Large intestine (tissue), 3 donors: ENCODE measurements around the gene ARL8A. TPM values are rescaled to one million over a fixed set of nuclear protein-coding genes. Genes with fewer than 3 reads are reported as not detected.
"Not testable (repeated sequence)": the region's sequence is repeated elsewhere in the genome, so short reads cannot be mapped to it uniquely, and the experiment has no call there.

Experiments
- DNase-seq, 2 donors: peaks; one replicate each; pipeline versions ENCODE4 v3.0.0 to v3.0.0-alpha.2; 2013
- H3K27ac ChIP-seq: one replicate; pipeline ENCODE4 v1.5.1; 2013; ENCODE audit warnings: low read length
- H3K27me3 ChIP-seq: 2 replicates; pipeline ENCODE4 v1.6.1; 2013; ENCODE audit warnings: low read length; ENCODE audit not compliant: control insufficient read depth, insufficient read depth
- H3K36me3 ChIP-seq: 2 replicates; pipeline ENCODE4 v1.6.1; 2013; ENCODE audit warnings: low read length; ENCODE audit not compliant: control insufficient read depth, insufficient read depth
- H3K4me1 ChIP-seq: one replicate; pipeline ENCODE4 v1.6.1; 2013; ENCODE audit warnings: low read length; ENCODE audit not compliant: control insufficient read depth, insufficient read depth
- H3K4me3 ChIP-seq: one replicate; pipeline ENCODE4 v1.5.1; 2013; ENCODE audit warnings: low read length
- H3K9me3 ChIP-seq: one replicate; pipeline ENCODE4 v1.6.1; 2013; ENCODE audit warnings: mild to moderate bottlenecking, low read depth, low read length, moderate library complexity; ENCODE audit not compliant: control insufficient read depth
- WGBS: methylation state at CpG from one replicate; pipeline ENCODE4 v1.1.5; 2013; ENCODE audit warnings: low lambda C conversion rate; ENCODE audit not compliant: insufficient coverage; 5-methylcytosine and 5-hydroxymethylcytosine counted together
- polyA plus RNA-seq: library from polyadenylated mRNA; unstranded; fragments of 120-200 nt; gene quantifications from one replicate; pipeline ENCODE4 v1.2.1, GENCODE V29; 2013

Gene ARL8A
- polyA plus RNA-seq, 1 donor, result 37.4 TPM

- Histone ChIP-seq H3K27ac (no peak overlapping the region), H3K9me3 (no peaks in the 10 kb centered on the region), H3K4me3 (no peak overlapping the region)
Measured at GRCh38 chr1:202173993-202174392, 29.5 kb upstream of the ARL8A start.

GRCh38 chr1:202172015-202172355 lies 27.4 kb upstream of the ARL8A start:
- Histone ChIP-seq H3K27me3 (no peaks in the 10 kb centered on the region), H3K9me3 (no peaks in the 10 kb centered on the region), H3K27ac (no peak overlapping the region), H3K4me3 (no peak overlapping the region), H3K4me1 (no peaks in the 10 kb centered on the region), H3K36me3 (no peaks in the 10 kb centered on the region)
- DNase-seq, result no peak
- no CpG with 5 or more reads among the region's 5 CpGs for WGBS

More at GRCh38 chr1:202173993-202174392, 29.5 kb upstream of the ARL8A start:
- Histone ChIP-seq H3K36me3 (no peaks in the 10 kb centered on the region), H3K4me1 (no peaks in the 10 kb centered on the region), H3K27me3 (no peaks in the 10 kb centered on the region)
- DNase-seq, result no peak
- no CpG with 5 or more reads among the region's 7 CpGs for WGBS

- no peak overlapping the region for H3K4me3 ChIP-seq
- WGBS, result no CpG with 5 or more reads among the region's 11 CpGs
Measured at GRCh38 chr1:202171292-202172014, 26.9 kb upstream of the ARL8A start.

GRCh38 chr1:202170726-202171125 lies 26.2 kb upstream of the ARL8A start:
- H3K27me3 ChIP-seq, result no peaks in the 10 kb centered on the region
- no peaks in the 10 kb centered on the region for H3K9me3 ChIP-seq
- WGBS, result no CpG with 5 or more reads among the region's 6 CpGs
- no peaks in the 10 kb centered on the region for H3K4me1 ChIP-seq
- H3K36me3 ChIP-seq, result no peaks in the 10 kb centered on the region
- H3K4me3 ChIP-seq, result no peak overlapping the region
- no peak for DNase-seq
- H3K27ac ChIP-seq, result no peak overlapping the region

More at GRCh38 chr1:202171292-202172014, 26.9 kb upstream of the ARL8A start:
- Histone ChIP-seq H3K9me3 (no peaks in the 10 kb centered on the region), H3K36me3 (no peaks in the 10 kb centered on the region), H3K27me3 (no peaks in the 10 kb centered on the region), H3K4me1 (no peaks in the 10 kb centered on the region), H3K27ac (no peak overlapping the region)
- no peak for DNase-seq

GRCh38 chr1:202168861-202169260 lies 24.3 kb upstream of the ARL8A start:
- WGBS, result no CpG with 5 or more reads among the region's 7 CpGs
- no peak for DNase-seq
- no peaks in the 10 kb centered on the region for H3K4me1 ChIP-seq
- H3K36me3 ChIP-seq, result no peaks in the 10 kb centered on the region
- no peaks in the 10 kb centered on the region for H3K27me3 ChIP-seq
- H3K27ac ChIP-seq, result no peak overlapping the region
- no peak overlapping the region for H3K4me3 ChIP-seq
- no peaks in the 10 kb centered on the region for H3K9me3 ChIP-seq

- Histone ChIP-seq H3K36me3 (no peaks in the 10 kb centered on the region), H3K9me3 (no peaks in the 10 kb centered on the region), H3K4me1 (peaks cover 4% of the 10 kb centered on the region), H3K27me3 (no peaks in the 10 kb centered on the region), H3K4me3 (no peak overlapping the region), H3K27ac (no peak overlapping the region)
- DNase-seq, result peak in 1 of 2 donors; percentile 16
- WGBS, result no CpG with 5 or more reads among the region's 18 CpGs
Measured at GRCh38 chr1:202167708-202168415, 23.3 kb upstream of the ARL8A start.

- not testable (repeated sequence) for H3K9me3 ChIP-seq, H3K4me3 ChIP-seq, H3K27me3 ChIP-seq, H3K36me3 ChIP-seq, DNase-seq, H3K4me1 ChIP-seq, H3K27ac ChIP-seq
- 100% methylated on average over 1 of the region's 13 CpGs for WGBS
Measured at GRCh38 chr1:202167054-202167453, 22.5 kb upstream of the ARL8A start.

- Histone ChIP-seq H3K36me3 (no peaks in the 10 kb centered on the region), H3K4me1 (peaks cover 9% of the 10 kb centered on the region), H3K27ac (no peak overlapping the region), H3K27me3 (no peaks in the 10 kb centered on the region), H3K4me3 (no peak overlapping the region), H3K9me3 (no peaks in the 10 kb centered on the region)
- no peak for DNase-seq
- no CpG with 5 or more reads among the region's 9 CpGs for WGBS
Measured at GRCh38 chr1:202165942-202166843, 21.7 kb upstream of the ARL8A start.

GRCh38 chr1:202165267-202165941 lies 20.9 kb upstream of the ARL8A start:
- Histone ChIP-seq H3K27me3 (no peaks in the 10 kb centered on the region), H3K36me3 (no peaks in the 10 kb centered on the region), H3K4me3 (no peak overlapping the region), H3K9me3 (no peaks in the 10 kb centered on the region), H3K27ac (no peak overlapping the region), H3K4me1 (peaks cover 9% of the 10 kb centered on the region)
- WGBS, result no CpG with 5 or more reads among the region's 20 CpGs
- DNase-seq, result no peak
